HepG2 (cell line): ENCODE results near the gene FBLN7. TPM values are rescaled to one million over a fixed set of nuclear protein-coding genes. Genes with fewer than 3 reads are reported as not detected.

Experiments used
- ATAC-seq: fragments of 200-7000 bp; cut with Tn5 transposase; 3 replicates; pipeline ENCODE4 v1.9.1; 2020; ENCODE audit warnings: mild to moderate bottlenecking, moderate library complexity
- BruUV-seq: library from RNA; stranded (reverse); fragments of 400-500 nt; replicated peaks from 2 replicates; lab custom pipeline; 2021; lab: Mats Ljungman, UMichigan
- CTCF ChIA-PET: fragments of 300-600 bp; formaldehyde crosslinking; extraction: SDS; loops from one replicate; lab custom pipeline; 2021; ENCODE audit warnings: low total read pairs, inconsistent platforms, low intra/inter-chr PET ratio; lab: Yijun Ruan, JAX
- POLR2A ChIA-PET: fragments of 350-600 bp; sonication (Branson Sonifier 250); formaldehyde crosslinking; loops from one replicate; lab custom pipeline; 2020; ENCODE audit warnings: antibody characterized with exemption, inconsistent platforms; lab: Yijun Ruan, JAX
- DNase-seq: peaks from one replicate; pipeline ENCODE4 v3.0.0-alpha.2; 2015; ENCODE audit warnings: low spot score
- FAIRE-seq: peaks from 3 replicates; lab custom pipeline; 2011; peaks lifted over from hg19 to GRCh38; lab: Jason Lieb, UNC
- H2AFZ ChIP-seq: one replicate; pipeline ENCODE4 v1.6.1; 2011; ENCODE audit warnings: low read length, inconsistent platforms
- H3K27ac ChIP-seq: fragments of 300-600 bp; 3 replicates; pipeline ENCODE4 v1.8.0; 2011; ENCODE audit warnings: mixed run types, mild to moderate bottlenecking, mixed read lengths, low read length, inconsistent platforms; ENCODE audit not compliant: insufficient read depth; ENCODE audit errors: extremely low read length
- H3K27me3 ChIP-seq, 2 experiments: fragments of 200-600 bp in 1 of 2; 2 replicates in 1 of 2; 3 replicates in 1 of 2; pipeline versions ENCODE4 v1.6.0 to v1.8.0; 2011; ENCODE audit warnings: low read length in 2 of 2, mild to moderate bottlenecking in 2 of 2, moderate library complexity in 2 of 2, inconsistent platforms in 1 of 2; ENCODE audit not compliant: insufficient read depth in 2 of 2, control insufficient read depth in 1 of 2
- H3K36me3 ChIP-seq, 2 experiments: fragments of 200-600 bp in 1 of 2; replicated peaks in 1 of 2; 2 replicates in 1 of 2; 3 replicates in 1 of 2; pipeline versions ENCODE4 v1.5.1 to v1.8.0; 2011; ENCODE audit warnings: low read length in 2 of 2, inconsistent platforms in 1 of 2; ENCODE audit not compliant: insufficient read depth in 2 of 2, control insufficient read depth in 1 of 2
- H3K4me1 ChIP-seq: 2 replicates; pipeline ENCODE4 v1.5.1; 2012; ENCODE audit warnings: low read length, inconsistent platforms; ENCODE audit not compliant: insufficient read depth
- H3K4me2 ChIP-seq: 2 replicates; pipeline ENCODE4 v1.6.0; 2011; ENCODE audit warnings: low read depth, low read length, inconsistent platforms
- H3K4me3 ChIP-seq, 3 experiments: fragments of 200-600 bp in 1 of 3; sonication (generic), shearing (Covaris generic) in 1 of 3; replicated peaks in 1 of 3; 2 replicates each; pipeline ENCODE4 v1.5.1; 2011 to 2016; ENCODE audit warnings: low read length in 3 of 3, inconsistent platforms in 2 of 3, low read depth in 2 of 3, mild to moderate bottlenecking in 2 of 3, control low read depth in 1 of 3, mixed read lengths in 1 of 3; ENCODE audit not compliant: insufficient read depth in 1 of 3
- H3K79me2 ChIP-seq: one replicate; pipeline ENCODE4 v1.6.1; 2011; ENCODE audit warnings: low read length, inconsistent platforms; ENCODE audit not compliant: insufficient read depth
- H3K9ac ChIP-seq: 2 replicates; pipeline ENCODE4 v1.6.0; 2011; ENCODE audit warnings: mild to moderate bottlenecking, low read depth, low read length, inconsistent platforms; ENCODE audit not compliant: insufficient read depth
- H3K9me3 ChIP-seq: 2 replicates; pipeline ENCODE4 v1.5.1; 2012; ENCODE audit warnings: mild to moderate bottlenecking, low read length
- H4K20me1 ChIP-seq: 2 replicates; pipeline ENCODE4 v1.6.0; 2011; ENCODE audit warnings: inconsistent platforms, mild to moderate bottlenecking, low read length, moderate library complexity; ENCODE audit not compliant: insufficient read depth
- GTF3A ChIP-seq: sonication (generic); formaldehyde crosslinking; conservative IDR thresholded peaks from 2 replicates; pipeline ENCODE4 v1.4.0; 2020; ENCODE audit warnings: mild to moderate bottlenecking, missing genetic modification reagents
- NONO ChIP-seq, 2 experiments: fragments of 450-650 bp in 1 of 2; sonication (generic) in 1 of 2; formaldehyde crosslinking in 1 of 2; IDR thresholded peaks in 1 of 2; conservative IDR thresholded peaks in 1 of 2; 2 replicates each; pipeline versions ENCODE4 v1.6.1 to v1.8.0; 2017 to 2022; ENCODE audit warnings: mild to moderate bottlenecking in 1 of 2, missing genetic modification reagents in 1 of 2, moderate library complexity in 1 of 2
- RBM22 ChIP-seq: fragments of 200-400 bp; formaldehyde crosslinking; optimal IDR thresholded peaks from 2 replicates; pipeline ENCODE3; 2017; ENCODE audit warnings: mild to moderate bottlenecking, low read length, moderate library complexity
- SRY ChIP-seq: sonication (generic); formaldehyde crosslinking; IDR thresholded peaks from 2 replicates; pipeline ENCODE4 v1.8.0; 2022; ENCODE audit warnings: mild to moderate bottlenecking, missing genetic modification reagents
- ZNF326 ChIP-seq: sonication (generic); formaldehyde crosslinking; IDR thresholded peaks from 2 replicates; pipeline ENCODE4 v1.4.0; 2020; ENCODE audit warnings: missing genetic modification reagents, borderline replicate concordance
- ZNF430 ChIP-seq: sonication (generic); formaldehyde crosslinking; IDR thresholded peaks from 2 replicates; pipeline ENCODE4 v1.9.0; 2021; ENCODE audit warnings: mild to moderate bottlenecking, missing genetic modification reagents
- ZNF569 ChIP-seq: sonication (generic); formaldehyde crosslinking; IDR thresholded peaks from 2 replicates; pipeline ENCODE4 v1.5.0; 2020; ENCODE audit warnings: mild to moderate bottlenecking, missing genetic modification reagents, moderate library complexity, borderline replicate concordance
- ZNF710 ChIP-seq: sonication (generic); formaldehyde crosslinking; IDR thresholded peaks from 2 replicates; pipeline ENCODE4 v1.5.0; 2020; ENCODE audit warnings: mild to moderate bottlenecking, missing genetic modification reagents, borderline replicate concordance
- WGBS: methylation state at CpG from one replicate; pipeline ENCODE4 v1.1.6; 2017; ENCODE audit warnings: low lambda C conversion rate; 5-methylcytosine and 5-hydroxymethylcytosine counted together
- in situ Hi-C: cut with HindIII; loops from 2 replicates; pipeline ENCODE4 v1.10.0; 2017; ENCODE audit warnings: low pct_unique_long_range_greater_than_20kb; ENCODE audit not compliant: extremely low pct_ligation_motif_present
- intact Hi-C: fragments of 100-400 bp; cut with micrococcal nuclease; formaldehyde crosslinking; loops from one replicate; pipeline ENCODE4 v1.10.0; 2022; ENCODE audit not compliant: unreplicated experiment
- polyA plus RNA-seq, 8 experiments: library from polyadenylated mRNA; depleted of rRNA in 3 of 8; stranded (reverse) in 7 of 8; unstranded in 1 of 8; fragments of >200 nt; fragmentation: Illumina TruSeq in 4 of 8; extraction: Trizol in 4 of 8; gene quantifications; 2 replicates each; pipeline versions ENCODE4 v1.2.1 to v1.2.3, GENCODE V29; 2011 to 2016; ENCODE audit warnings: low read depth in 4 of 8, missing spikeins in 1 of 8, mixed read lengths in 1 of 8; ENCODE audit not compliant: insufficient read depth in 1 of 8
- total RNA-seq, 5 experiments: library from RNA; depleted of rRNA; stranded (reverse); fragments of >200 nt; fragmentation: Illumina TruSeq; extraction: Trizol; gene quantifications; 2 replicates each; pipeline ENCODE4 v1.2.3, GENCODE V29; 2016; ENCODE audit warnings: low read depth in 1 of 5

Gene FBLN7
- total and polyA plus RNA-seq, 2 of the 13 experiments (the other 11 are each of a cell fraction or from before 2014, with no cell fraction given) = 1.4 to 2.3 TPM

GRCh38 chr2:112201696-112202430, 63.7 kb downstream of the FBLN7 start:
- peaks cover 22% of the 10 kb centered on the region for H3K9me3 ChIP-seq
- H3K4me3 ChIP-seq = no peak overlapping the region
- no peak overlapping the region for H2AFZ ChIP-seq
- no peak for ATAC-seq
- H3K9ac ChIP-seq = no peak overlapping the region
- no peaks in the 10 kb centered on the region for H3K4me1 ChIP-seq
- H3K36me3 ChIP-seq = no peaks in the 10 kb centered on the region
- no peak overlapping the region for H3K4me2 ChIP-seq
- BruUV-seq = no TSS peak
- ChIA-PET CTCF (no interaction called here), POLR2A (no interaction called here)
- H3K27ac ChIP-seq = no peak overlapping the region
- intact Hi-C loops (loop anchor here (2.0 kb wide), 1 partner anchor 27 kb away; no protein-coding TSS in a partner anchor), in situ Hi-C loops (no loop called here)
- H3K79me2 ChIP-seq = no peaks in the 10 kb centered on the region
- no peak for TF ChIP-seq ZNF430
- TF ChIP-seq GTF3A (CRISPR knock-in tag) = no peak
- TF ChIP-seq ZNF569 = no peak
- no peak for TF ChIP-seq SRY (CRISPR knock-in tag)
- no peak for TF ChIP-seq ZNF326
- TF ChIP-seq RBM22 = no peak
- TF ChIP-seq ZNF710 (CRISPR knock-in tag) = no peak
- TF ChIP-seq NONO (IDR thresholded peaks at IDR 0.05) = no peak
- TF ChIP-seq NONO (CRISPR knock-in tag; conservative IDR thresholded peaks at IDR 0.05) = no peak
- no peak for DNase-seq
- 63% methylated on average over 3 of the region's 3 CpGs for WGBS
- no peaks in the 10 kb centered on the region for H4K20me1 ChIP-seq
- no peak for FAIRE-seq
- no peaks in the 10 kb centered on the region for H3K27me3 ChIP-seq
